ENCODE measurements around the gene SRRM4. TPM values are rescaled to one million over a fixed set of nuclear protein-coding genes. Genes with fewer than 3 reads are reported as not detected.

The SRRM4 gene
- total RNA-seq, 1 donor: not detected

DNA sequence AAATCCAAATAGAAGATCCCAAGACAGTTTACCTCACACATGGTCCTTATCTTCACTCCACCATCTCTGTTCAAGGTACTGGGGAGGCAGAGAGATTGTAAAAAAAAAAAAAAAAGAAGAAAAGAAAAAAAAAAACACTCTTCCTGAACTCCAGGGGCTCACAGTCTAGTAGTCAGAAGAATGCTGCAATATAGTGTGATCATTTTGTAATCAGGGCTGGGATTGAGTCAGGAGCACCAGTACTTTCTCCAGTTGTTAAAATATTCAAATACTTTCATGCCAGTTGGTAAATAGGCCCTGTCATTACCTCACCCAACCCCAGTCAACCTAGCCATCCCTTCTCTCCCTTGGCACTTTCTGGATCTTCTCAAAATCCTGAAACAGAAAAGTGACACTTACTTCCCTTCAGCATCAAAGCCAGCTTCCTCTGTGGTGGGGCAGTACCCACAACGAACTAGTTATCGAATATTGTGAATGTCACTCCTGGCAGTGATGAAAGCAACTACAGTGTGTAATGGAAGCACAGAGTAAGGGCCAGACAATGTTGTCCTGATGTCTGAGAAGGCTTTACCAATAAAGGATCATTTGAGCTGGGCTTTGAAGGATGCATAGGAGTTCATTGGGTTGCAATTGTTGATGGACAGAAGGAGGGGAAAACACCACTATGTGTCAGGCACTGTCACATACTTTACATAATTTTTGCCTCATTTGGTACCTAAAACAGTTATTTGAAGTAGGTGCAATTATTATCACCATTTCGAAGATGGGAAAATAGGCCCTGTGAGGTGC lies 153.1 kb downstream of the SRRM4 start:
- H3K4me3 ChIP-seq (ENCODE audit: insufficient read depth, low read length): no peak overlapping the region
- TF ChIP-seq, protein P1, sequence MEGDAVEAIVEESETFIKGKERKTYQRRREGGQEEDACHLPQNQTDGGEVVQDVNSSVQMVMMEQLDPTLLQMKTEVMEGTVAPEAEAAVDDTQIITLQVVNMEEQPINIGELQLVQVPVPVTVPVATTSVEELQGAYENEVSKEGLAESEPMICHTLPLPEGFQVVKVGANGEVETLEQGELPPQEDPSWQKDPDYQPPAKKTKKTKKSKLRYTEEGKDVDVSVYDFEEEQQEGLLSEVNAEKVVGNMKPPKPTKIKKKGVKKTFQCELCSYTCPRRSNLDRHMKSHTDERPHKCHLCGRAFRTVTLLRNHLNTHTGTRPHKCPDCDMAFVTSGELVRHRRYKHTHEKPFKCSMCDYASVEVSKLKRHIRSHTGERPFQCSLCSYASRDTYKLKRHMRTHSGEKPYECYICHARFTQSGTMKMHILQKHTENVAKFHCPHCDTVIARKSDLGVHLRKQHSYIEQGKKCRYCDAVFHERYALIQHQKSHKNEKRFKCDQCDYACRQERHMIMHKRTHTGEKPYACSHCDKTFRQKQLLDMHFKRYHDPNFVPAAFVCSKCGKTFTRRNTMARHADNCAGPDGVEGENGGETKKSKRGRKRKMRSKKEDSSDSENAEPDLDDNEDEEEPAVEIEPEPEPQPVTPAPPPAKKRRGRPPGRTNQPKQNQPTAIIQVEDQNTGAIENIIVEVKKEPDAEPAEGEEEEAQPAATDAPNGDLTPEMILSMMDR (IDR thresholded peaks at IDR 0.05; ENCODE audit: extremely low read depth, low read depth, low read length): no peak
- no peaks in the 10 kb centered on the region for H4K20me1 ChIP-seq (ENCODE audit: insufficient read depth, low read length)
- H3K79me2 ChIP-seq (ENCODE audit: insufficient read depth, low read length): no peaks in the 10 kb centered on the region
- no peaks in the 10 kb centered on the region for H3K27me3 ChIP-seq (ENCODE audit: insufficient read depth, low read length)
- H3K4me2 ChIP-seq (ENCODE audit: insufficient read depth, low read length): no peak overlapping the region
- H3K9me3 ChIP-seq (ENCODE audit: low read depth, low read length): peaks cover 3% of the 10 kb centered on the region
- H3K36me3 ChIP-seq (ENCODE audit: insufficient read depth, low read length): no peaks in the 10 kb centered on the region
- H3K27ac ChIP-seq (ENCODE audit: low read depth, low read length): no peak overlapping the region
- H3K4me1 ChIP-seq (ENCODE audit: insufficient read depth, low read length): no peaks in the 10 kb centered on the region
- no peak overlapping the region for H2AFZ ChIP-seq (ENCODE audit: low read length)
- DNase-seq (ENCODE audit: insufficient read length, low spot score, missing footprints): no peak

GRCh38 chr12:119136811-119137410 lies 155.6 kb downstream of the SRRM4 start:
- Histone ChIP-seq H3K36me3 (ENCODE audit: insufficient read depth, low read length) (no peaks in the 10 kb centered on the region), H3K4me1 (ENCODE audit: insufficient read depth, low read length) (no peaks in the 10 kb centered on the region), H3K9me3 (ENCODE audit: low read depth, low read length) (peaks cover 3% of the 10 kb centered on the region), H4K20me1 (ENCODE audit: insufficient read depth, low read length) (no peaks in the 10 kb centered on the region), H3K4me3 (ENCODE audit: insufficient read depth, low read length) (no peak overlapping the region), H2AFZ (ENCODE audit: low read length) (no peak overlapping the region), H3K79me2 (ENCODE audit: insufficient read depth, low read length) (no peaks in the 10 kb centered on the region), H3K4me2 (ENCODE audit: insufficient read depth, low read length) (no peak overlapping the region), H3K27me3 (ENCODE audit: insufficient read depth, low read length) (no peaks in the 10 kb centered on the region), H3K27ac (ENCODE audit: low read depth, low read length) (no peak overlapping the region)
- TF ChIP-seq, protein P1 (IDR thresholded peaks at IDR 0.05; ENCODE audit: extremely low read depth, low read depth, low read length): no peak
- no peak for DNase-seq (ENCODE audit: insufficient read length, low spot score, missing footprints)

- Histone ChIP-seq H4K20me1 (ENCODE audit: insufficient read depth, low read length) (no peaks in the 10 kb centered on the region), H3K9me3 (ENCODE audit: low read depth, low read length) (no peaks in the 10 kb centered on the region), H3K4me3 (ENCODE audit: insufficient read depth, low read length) (no peak overlapping the region), H3K27ac (ENCODE audit: low read depth, low read length) (no peak overlapping the region), H3K4me2 (ENCODE audit: insufficient read depth, low read length) (no peak overlapping the region), H3K27me3 (ENCODE audit: insufficient read depth, low read length) (no peaks in the 10 kb centered on the region), H3K79me2 (ENCODE audit: insufficient read depth, low read length) (no peaks in the 10 kb centered on the region), H3K4me1 (ENCODE audit: insufficient read depth, low read length) (no peaks in the 10 kb centered on the region), H2AFZ (ENCODE audit: low read length) (no peak overlapping the region), H3K36me3 (ENCODE audit: insufficient read depth, low read length) (no peaks in the 10 kb centered on the region)
- TF ChIP-seq, protein P1 (IDR thresholded peaks at IDR 0.05; ENCODE audit: extremely low read depth, low read depth, low read length): no peak
- DNase-seq (ENCODE audit: insufficient read length, low spot score, missing footprints): no peak
These were observed 158.1 kb downstream of the SRRM4 start for GRCh38 chr12:119139448-119139847.

- H3K4me2 ChIP-seq (ENCODE audit: insufficient read depth, low read length): no peak overlapping the region
- H3K4me3 ChIP-seq (ENCODE audit: insufficient read depth, low read length): no peak overlapping the region
- no peak overlapping the region for H3K27ac ChIP-seq (ENCODE audit: low read depth, low read length)
- TF ChIP-seq, protein P1 (IDR thresholded peaks at IDR 0.05; ENCODE audit: extremely low read depth, low read depth, low read length): no peak
- no peaks in the 10 kb centered on the region for H3K27me3 ChIP-seq (ENCODE audit: insufficient read depth, low read length)
- H2AFZ ChIP-seq (ENCODE audit: low read length): no peak overlapping the region
- no peaks in the 10 kb centered on the region for H3K79me2 ChIP-seq (ENCODE audit: insufficient read depth, low read length)
- no peaks in the 10 kb centered on the region for H3K36me3 ChIP-seq (ENCODE audit: insufficient read depth, low read length)
- no peaks in the 10 kb centered on the region for H4K20me1 ChIP-seq (ENCODE audit: insufficient read depth, low read length)
- no peaks in the 10 kb centered on the region for H3K9me3 ChIP-seq (ENCODE audit: low read depth, low read length)
- no peak for DNase-seq (ENCODE audit: insufficient read length, low spot score, missing footprints)
- no peaks in the 10 kb centered on the region for H3K4me1 ChIP-seq (ENCODE audit: insufficient read depth, low read length)
These were observed 164.0 kb downstream of the SRRM4 start for GRCh38 chr12:119145367-119145766.

Measured in osteoblast (primary cell).